ENCODE measurements around the gene CMTM5. TPM values are rescaled to one million over a fixed set of nuclear protein-coding genes. Genes with fewer than 3 reads are reported as not detected.

CMTM5 gene
- total RNA-seq, 1 experiment from 2014 or later, result not detected

DNA sequence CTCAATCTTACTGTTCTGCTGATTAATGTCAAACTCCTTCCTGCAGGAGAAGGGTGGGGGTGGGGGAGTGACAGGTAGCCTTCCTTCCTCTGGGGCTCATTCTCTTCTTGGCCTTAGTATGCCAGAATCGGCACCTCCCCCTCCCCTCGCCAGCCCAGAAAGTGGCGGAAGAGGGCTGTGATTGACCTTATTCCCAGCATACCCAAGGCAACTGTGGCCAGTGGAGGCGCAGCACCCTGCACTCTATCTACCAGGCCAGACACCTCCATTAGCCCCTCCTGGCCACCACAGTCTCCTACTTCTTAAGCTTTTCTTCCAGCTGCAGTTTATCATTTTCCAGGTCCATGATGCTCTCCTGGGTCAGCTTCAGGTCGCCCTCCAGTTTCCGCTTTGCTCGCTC is 15.8 kb downstream of the CMTM5 start:
- no TSS peak for BruUV-seq (replicated peaks)
- no peak for ATAC-seq

DNA sequence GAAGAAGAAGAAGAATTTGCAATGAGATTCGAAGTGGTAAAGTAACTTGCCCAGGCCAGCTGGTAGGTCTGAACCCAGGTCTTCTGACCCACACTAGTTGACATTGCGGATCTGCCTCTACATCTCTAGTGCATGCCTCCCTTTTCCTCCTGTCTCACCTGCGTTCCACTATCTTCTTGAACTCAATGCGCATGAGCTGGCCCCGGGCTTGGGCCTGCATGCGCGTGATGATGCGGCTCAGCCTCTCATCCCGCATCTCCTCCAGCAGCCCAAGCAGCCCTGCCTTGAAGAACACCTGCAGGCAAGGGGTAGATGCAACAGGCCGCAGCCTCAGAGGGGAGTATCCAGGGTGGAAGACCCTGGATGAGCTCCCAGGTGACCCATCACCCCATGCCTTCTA is 19.3 kb downstream of the CMTM5 start:
- intact Hi-C loops (cut with micrococcal nuclease; ENCODE audit: unreplicated experiment) (no loop called here), in situ Hi-C loops (cut with HindIII; ENCODE audit: low pct_unique_long_range_greater_than_20kb, low sequenced_read_pairs) (no loop called here)
- H3K9me3 ChIP-seq (ENCODE audit: control insufficient read depth, insufficient read depth, low read depth, low read length), result no peaks in the 10 kb centered on the region
- DNase-seq (ENCODE audit: low read depth, low spot score) (no peak), ATAC-seq (no peak)
- no peaks in the 10 kb centered on the region for H3K27me3 ChIP-seq (ENCODE audit: control insufficient read depth, insufficient read depth, low read length)
- H3K4me1 ChIP-seq (ENCODE audit: control insufficient read depth, insufficient read depth, low read length), result no peaks in the 10 kb centered on the region
- no peak overlapping the region for H3K27ac ChIP-seq (ENCODE audit: low read length)
- TF ChIP-seq TCF7L2 (IDR thresholded peaks at IDR 0.05; ENCODE audit: low read depth, low read length), result no peak
- TF ChIP-seq, protein P1, sequence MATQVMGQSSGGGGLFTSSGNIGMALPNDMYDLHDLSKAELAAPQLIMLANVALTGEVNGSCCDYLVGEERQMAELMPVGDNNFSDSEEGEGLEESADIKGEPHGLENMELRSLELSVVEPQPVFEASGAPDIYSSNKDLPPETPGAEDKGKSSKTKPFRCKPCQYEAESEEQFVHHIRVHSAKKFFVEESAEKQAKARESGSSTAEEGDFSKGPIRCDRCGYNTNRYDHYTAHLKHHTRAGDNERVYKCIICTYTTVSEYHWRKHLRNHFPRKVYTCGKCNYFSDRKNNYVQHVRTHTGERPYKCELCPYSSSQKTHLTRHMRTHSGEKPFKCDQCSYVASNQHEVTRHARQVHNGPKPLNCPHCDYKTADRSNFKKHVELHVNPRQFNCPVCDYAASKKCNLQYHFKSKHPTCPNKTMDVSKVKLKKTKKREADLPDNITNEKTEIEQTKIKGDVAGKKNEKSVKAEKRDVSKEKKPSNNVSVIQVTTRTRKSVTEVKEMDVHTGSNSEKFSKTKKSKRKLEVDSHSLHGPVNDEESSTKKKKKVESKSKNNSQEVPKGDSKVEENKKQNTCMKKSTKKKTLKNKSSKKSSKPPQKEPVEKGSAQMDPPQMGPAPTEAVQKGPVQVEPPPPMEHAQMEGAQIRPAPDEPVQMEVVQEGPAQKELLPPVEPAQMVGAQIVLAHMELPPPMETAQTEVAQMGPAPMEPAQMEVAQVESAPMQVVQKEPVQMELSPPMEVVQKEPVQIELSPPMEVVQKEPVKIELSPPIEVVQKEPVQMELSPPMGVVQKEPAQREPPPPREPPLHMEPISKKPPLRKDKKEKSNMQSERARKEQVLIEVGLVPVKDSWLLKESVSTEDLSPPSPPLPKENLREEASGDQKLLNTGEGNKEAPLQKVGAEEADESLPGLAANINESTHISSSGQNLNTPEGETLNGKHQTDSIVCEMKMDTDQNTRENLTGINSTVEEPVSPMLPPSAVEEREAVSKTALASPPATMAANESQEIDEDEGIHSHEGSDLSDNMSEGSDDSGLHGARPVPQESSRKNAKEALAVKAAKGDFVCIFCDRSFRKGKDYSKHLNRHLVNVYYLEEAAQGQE (IDR thresholded peaks at IDR 0.05; ENCODE audit: insufficient read depth in 1 of 2, low read depth in 2 of 2, low read length in 1 of 2), result no peak
- BruUV-seq (replicated peaks), result no TSS peak
- H3K4me3 ChIP-seq (ENCODE audit: low read depth in 2 of 2, low read length in 2 of 2), result no peak overlapping the region
- POLR2A ChIA-PET, result no interaction called here
- H3K36me3 ChIP-seq (ENCODE audit: control insufficient read depth, insufficient read depth, low read length), result no peaks in the 10 kb centered on the region
- CTCF ChIA-PET, result no interaction called here

More for the DNA sequence above, 15.8 kb downstream of the CMTM5 start:
- Histone ChIP-seq H3K9me3 (ENCODE audit: control insufficient read depth, insufficient read depth, low read depth, low read length) (no peaks in the 10 kb centered on the region), H3K4me3 (ENCODE audit: low read depth in 2 of 2, low read length in 2 of 2) (no peak overlapping the region), H3K36me3 (ENCODE audit: control insufficient read depth, insufficient read depth, low read length) (no peaks in the 10 kb centered on the region), H3K4me1 (ENCODE audit: control insufficient read depth, insufficient read depth, low read length) (no peaks in the 10 kb centered on the region), H3K27me3 (ENCODE audit: control insufficient read depth, insufficient read depth, low read length) (no peaks in the 10 kb centered on the region), H3K27ac (ENCODE audit: low read length) (no peak overlapping the region)
- in situ Hi-C loops (cut with HindIII; ENCODE audit: low pct_unique_long_range_greater_than_20kb, low sequenced_read_pairs) (no loop called here), intact Hi-C loops (cut with micrococcal nuclease; ENCODE audit: unreplicated experiment) (no loop called here)
- ChIA-PET CTCF (no interaction called here), POLR2A (interaction anchor here (0.7 kb wide), 1 partner anchor 19 kb away, joined by 3 read pairs; no protein-coding TSS in a partner anchor)
- DNase-seq (ENCODE audit: low read depth, low spot score), result no peak
- TF ChIP-seq, protein P1 (IDR thresholded peaks at IDR 0.05; ENCODE audit: insufficient read depth in 1 of 2, low read depth in 2 of 2, low read length in 1 of 2), result no peak
- TF ChIP-seq POLR2AphosphoS5 (IDR thresholded peaks at IDR 0.05; ENCODE audit: low read depth, low read length) (no peak), SIN3A (IDR thresholded peaks at IDR 0.05; ENCODE audit: borderline replicate concordance, insufficient read depth, low read depth, low read length) (no peak), TCF7L2 (IDR thresholded peaks at IDR 0.05; ENCODE audit: low read depth, low read length) (no peak)
- TF ChIP-seq, protein P2, sequence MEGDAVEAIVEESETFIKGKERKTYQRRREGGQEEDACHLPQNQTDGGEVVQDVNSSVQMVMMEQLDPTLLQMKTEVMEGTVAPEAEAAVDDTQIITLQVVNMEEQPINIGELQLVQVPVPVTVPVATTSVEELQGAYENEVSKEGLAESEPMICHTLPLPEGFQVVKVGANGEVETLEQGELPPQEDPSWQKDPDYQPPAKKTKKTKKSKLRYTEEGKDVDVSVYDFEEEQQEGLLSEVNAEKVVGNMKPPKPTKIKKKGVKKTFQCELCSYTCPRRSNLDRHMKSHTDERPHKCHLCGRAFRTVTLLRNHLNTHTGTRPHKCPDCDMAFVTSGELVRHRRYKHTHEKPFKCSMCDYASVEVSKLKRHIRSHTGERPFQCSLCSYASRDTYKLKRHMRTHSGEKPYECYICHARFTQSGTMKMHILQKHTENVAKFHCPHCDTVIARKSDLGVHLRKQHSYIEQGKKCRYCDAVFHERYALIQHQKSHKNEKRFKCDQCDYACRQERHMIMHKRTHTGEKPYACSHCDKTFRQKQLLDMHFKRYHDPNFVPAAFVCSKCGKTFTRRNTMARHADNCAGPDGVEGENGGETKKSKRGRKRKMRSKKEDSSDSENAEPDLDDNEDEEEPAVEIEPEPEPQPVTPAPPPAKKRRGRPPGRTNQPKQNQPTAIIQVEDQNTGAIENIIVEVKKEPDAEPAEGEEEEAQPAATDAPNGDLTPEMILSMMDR (IDR thresholded peaks at IDR 0.05), result no peak
